Measurements from ENCODE around the gene ANKIB1.
"Not testable (repeated sequence)": the region's sequence is repeated elsewhere in the genome, so short reads cannot be mapped to it uniquely, and the experiment has no call there.

Gene ANKIB1

DNA sequence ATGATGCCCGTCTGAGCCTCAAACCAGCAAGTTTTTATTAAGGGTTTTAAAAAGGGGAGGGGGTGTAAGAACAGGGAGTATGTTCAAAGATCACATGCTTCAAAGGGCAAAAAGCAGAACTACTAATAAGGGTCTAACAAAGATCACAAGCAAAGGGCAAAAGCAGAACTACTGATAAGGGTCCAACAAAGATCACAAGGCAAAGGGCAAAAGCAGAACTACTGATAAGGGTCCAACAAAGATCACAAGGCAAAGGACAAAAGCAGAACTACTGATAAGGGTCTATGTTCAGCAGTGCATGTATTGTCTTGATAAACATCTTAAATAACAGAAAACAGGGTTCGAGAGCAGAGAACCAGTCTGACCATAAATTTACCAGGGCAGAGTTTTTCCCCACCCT lies 196.9 kb downstream of the ANKIB1 start:
- DNase-seq (ENCODE audit: low spot score): not testable (repeated sequence)

DNA sequence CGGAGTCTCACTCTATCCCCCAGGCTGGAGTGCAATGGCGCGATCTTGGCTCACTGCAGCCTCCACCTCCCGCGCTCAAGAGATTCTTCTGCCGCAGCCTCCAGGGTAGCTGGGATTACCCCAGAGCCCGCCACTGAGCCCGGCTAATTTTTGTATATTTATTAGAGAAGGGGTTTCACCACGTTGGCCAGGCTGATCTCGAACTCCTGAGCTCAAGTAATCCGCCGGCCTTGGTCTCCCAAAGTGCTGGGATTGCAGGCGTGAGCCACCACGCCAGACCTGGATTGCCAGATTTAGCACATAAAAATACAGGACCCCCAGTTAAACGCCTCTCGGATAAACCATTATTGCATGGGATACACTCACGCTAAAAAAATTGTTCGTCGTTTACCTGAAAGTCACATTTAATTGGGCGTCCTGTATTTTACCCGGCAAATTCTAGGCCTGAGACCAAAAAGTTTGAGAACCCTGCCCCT lies 201.1 kb downstream of the ANKIB1 start:
- FAIRE-seq (no peak), DNase-seq (ENCODE audit: low spot score) (no peak)

More for the DNA sequence above, 196.9 kb downstream of the ANKIB1 start:
- FAIRE-seq: not testable (repeated sequence)

DNA sequence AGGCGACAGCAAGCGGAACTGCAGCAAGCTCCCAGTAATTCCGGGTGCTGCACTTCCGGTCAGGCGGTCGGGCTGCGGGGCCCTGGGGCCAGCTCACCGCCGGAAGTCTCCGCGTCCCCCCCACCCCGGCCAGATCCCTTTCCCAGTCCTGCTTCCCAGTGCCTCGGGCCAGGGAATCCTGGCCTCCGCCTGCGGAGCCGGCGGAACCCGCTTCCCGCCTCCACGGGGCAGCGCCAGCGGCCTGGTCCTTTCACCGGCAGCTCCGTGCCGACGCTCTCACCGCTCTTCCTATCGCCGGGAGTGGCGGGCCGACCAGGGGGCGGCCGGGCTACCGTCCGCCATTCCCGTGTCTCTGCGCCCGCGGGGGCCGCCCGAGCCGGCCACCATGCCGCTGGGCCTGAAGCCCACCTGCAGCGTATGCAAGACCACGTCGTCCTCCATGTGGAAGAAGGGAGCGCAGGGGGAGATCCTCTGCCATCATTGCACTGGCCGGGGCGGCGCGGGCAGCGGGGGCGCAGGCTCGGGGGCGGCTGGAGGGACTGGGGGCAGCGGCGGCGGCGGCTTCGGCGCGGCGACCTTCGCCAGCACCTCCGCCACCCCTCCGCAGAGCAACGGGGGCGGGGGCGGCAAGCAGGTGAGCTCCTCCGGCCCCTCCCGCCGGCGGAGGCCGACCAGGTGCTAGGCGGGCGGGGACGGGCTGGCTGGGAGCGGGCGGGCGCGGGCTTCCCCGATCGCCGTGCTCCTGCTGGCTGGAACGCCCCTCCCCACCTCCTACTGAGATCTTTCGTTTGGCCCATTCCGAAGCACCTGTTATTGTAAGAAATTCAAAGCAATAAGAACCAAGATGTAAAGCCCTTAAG lies 201.8 kb downstream of the ANKIB1 start, which contains the start of gene GATAD1:
Gene GATAD1 (plus strand): TSS at position 138 of the 860 bp plus-strand sequence. CDS start 248 bp downstream, at position 386.
- peak; percentile 99 for DNase-seq (ENCODE audit: low spot score)
- FAIRE-seq: no peak

DNA sequence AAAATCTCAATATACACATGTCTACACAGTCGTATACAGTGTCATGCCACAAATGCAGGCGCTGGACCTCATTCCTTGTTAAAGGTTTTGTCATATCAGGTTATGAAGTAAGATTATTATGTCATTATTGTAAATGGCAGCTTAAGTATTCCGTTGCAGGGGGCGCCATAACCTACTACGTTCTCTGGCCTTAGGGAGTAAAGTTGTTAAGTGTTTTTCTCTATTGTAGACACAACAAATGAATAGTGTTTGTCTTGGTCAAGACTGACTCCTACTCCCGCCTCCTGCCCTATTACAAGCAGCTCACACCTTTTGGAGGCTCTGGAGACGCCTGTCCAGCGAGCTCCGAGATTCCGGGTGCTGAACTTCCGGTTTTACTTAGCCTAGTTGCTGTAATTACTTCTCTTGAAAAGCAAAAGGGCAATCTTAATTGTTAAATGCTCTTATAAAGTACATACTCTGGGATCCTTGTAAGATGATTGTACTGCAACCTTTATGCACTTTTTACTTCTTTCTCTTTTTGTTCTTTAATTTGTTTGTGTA lies 202.5 kb downstream of the ANKIB1 start:
- peak; percentile 62 for DNase-seq (ENCODE audit: low spot score)
- FAIRE-seq: no peak

Measured in urothelium cell line (cell line).